Measurements from ENCODE around the gene THRB.

DNA sequence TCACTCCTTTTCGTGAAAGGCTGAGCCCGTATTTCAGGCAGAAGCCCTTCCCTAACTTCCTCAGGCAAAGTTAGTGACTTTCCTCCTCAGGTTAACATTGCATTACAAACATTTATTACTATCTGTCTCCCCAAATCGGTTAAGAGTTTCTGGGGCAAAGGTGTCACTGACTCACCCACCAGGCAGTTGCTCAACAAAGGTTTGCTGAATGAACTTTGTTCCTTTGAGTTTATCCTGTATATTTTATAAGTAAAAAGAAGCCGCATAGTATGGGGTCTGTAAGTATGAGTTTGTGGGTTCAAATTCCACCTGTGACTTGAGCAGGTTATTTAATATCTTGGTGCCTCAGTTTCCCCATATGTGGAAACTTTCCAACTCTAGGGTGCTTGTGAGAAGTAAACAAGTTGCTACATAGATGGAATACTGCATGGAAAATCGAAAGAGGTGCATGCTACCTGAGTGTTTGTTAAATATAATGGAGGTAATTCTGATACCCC, 177.7 kb downstream of the THRB start:
- TF ChIP-seq, protein P1, sequence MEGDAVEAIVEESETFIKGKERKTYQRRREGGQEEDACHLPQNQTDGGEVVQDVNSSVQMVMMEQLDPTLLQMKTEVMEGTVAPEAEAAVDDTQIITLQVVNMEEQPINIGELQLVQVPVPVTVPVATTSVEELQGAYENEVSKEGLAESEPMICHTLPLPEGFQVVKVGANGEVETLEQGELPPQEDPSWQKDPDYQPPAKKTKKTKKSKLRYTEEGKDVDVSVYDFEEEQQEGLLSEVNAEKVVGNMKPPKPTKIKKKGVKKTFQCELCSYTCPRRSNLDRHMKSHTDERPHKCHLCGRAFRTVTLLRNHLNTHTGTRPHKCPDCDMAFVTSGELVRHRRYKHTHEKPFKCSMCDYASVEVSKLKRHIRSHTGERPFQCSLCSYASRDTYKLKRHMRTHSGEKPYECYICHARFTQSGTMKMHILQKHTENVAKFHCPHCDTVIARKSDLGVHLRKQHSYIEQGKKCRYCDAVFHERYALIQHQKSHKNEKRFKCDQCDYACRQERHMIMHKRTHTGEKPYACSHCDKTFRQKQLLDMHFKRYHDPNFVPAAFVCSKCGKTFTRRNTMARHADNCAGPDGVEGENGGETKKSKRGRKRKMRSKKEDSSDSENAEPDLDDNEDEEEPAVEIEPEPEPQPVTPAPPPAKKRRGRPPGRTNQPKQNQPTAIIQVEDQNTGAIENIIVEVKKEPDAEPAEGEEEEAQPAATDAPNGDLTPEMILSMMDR (IDR thresholded peaks at IDR 0.05): no peak
- TF ChIP-seq POLR2A (IDR thresholded peaks at IDR 0.05): no peak

Measured in heart left ventricle (tissue), 13 donors.